Renal cortex interstitium (tissue), 11 donors: ENCODE data around the gene RPRD2. TPM values are rescaled to one million over a fixed set of nuclear protein-coding genes. Genes with fewer than 3 reads are reported as not detected.

Experiments used
- DNase-seq, 11 donors: peaks; one replicate each; pipeline ENCODE4 v3.0.0-alpha.2; 2013; ENCODE audit warnings: low read depth in 9 of 11, low spot score in 4 of 11; ENCODE audit errors: extremely low read depth in 1 of 11
- polyA plus RNA-seq, 3 donors: library from polyadenylated mRNA; unstranded; fragments of 120-200 nt; gene quantifications; one replicate each; pipeline ENCODE4 v1.2.1, GENCODE V29; 2013; ENCODE audit not compliant: insufficient read length in 3 of 3

The RPRD2 gene
- polyA plus RNA-seq, 3 donors, result 50.0 to 53.6 (median 52.5) TPM

DNA sequence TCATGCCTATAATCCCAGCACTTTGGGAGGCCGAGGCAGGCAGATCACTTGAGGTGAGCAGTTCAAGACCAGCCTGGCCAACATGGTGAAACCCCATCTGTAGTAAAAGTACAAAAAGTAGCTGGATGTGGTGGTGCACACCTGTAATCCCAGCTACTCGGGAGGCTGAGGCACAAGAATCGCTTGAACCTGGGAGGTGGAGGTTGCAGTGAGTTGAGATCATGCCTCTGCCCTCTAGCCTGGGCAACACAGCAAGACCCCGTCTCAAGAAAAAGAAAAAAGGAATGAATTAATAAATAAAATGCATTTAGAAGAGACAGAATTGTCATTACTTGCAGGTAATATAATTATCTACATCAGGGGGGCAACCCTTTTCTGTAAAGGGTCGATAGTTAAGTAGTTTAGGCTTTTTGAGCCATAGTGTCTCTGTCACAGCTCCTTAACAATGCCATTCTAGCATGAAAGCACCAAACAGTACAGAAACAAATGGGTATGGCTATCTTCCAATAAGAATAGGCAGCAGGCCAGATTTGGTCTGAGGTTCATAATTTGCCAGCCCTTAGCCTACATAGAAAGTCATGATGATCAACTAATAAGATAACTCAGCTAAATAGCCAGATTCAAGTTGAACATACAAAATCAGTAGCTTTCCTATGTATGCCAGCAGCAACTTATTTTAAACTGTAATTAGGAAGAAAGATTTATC lies 56.8 kb downstream of the RPRD2 start:
- DNase-seq, result no peak

DNA sequence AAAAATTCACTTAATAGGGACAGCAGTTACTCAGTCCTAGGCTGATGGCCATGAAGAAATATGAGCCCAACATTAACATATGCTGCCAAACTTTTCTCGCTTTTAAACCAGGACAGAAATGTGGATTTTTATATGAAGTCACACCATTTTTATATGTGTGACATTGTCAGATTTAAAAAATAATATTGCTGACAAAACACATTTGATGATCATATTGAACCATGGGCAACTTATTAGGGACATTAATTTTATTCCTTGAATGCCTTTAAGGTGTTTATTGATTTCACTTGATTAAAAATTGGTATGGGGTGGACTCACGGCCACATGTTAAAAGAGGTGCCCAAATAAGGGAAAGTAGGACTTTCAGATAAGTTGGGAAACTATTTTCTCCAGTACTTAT lies 58.6 kb downstream of the RPRD2 start:
- DNase-seq, result no peak

DNA sequence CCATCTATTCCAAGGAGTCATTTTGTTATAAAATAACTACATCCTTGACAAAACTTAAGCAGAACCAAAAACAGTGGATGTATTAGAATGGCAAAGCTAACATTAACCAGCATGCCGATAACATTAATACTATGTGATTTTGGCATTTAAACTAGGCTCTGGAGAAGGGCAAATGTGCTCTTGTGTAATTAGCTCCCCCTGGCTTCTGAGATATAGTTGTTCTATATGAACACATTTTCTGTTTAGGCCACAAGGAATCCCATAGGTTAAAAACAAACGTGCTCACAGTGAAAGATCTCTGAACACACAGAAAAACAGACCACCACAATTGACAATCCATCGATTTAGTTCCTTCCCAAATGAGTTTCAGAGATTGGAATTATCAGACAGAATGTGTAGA lies 65.9 kb downstream of the RPRD2 start:
- no peak for DNase-seq

DNA sequence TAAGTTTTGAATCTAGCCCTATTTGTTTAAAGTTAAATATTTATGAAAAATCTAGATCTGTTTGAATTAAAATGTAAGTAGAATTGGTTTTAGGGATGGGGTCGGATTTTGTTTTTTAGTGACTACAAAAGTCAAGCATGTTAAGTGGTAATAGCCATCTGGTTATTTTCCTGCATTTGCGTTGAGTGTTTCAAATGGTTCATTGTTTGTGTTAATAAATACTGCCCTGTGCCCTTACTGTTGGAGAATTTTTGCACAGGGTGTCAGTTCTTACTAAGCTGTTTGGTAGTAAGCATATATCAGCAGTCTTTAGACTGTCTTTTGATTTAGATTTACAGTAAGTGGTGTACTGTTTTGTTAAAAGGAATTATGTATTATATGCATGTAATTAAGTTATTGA lies 77.2 kb downstream of the RPRD2 start:
- no peak for DNase-seq

DNA sequence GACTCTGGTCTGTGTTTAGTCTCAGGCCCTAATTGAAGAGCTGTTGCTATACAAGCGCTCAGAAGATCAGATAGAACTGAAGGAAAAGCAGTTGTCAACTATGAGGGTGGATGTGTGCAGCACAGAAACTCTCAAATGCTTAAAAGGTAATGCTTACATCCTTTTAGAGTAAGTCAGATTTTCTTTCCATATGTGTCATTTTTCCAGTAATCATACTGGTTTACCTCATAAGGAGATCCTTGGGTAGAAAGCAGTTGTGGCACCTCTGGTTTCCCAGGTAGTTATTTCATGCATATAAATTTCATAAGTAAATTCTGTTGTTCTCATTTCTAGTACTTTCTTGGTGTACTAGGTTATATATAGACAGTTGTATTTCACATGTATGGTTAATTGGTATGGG lies 80.3 kb downstream of the RPRD2 start:
- DNase-seq, result no peak

DNA sequence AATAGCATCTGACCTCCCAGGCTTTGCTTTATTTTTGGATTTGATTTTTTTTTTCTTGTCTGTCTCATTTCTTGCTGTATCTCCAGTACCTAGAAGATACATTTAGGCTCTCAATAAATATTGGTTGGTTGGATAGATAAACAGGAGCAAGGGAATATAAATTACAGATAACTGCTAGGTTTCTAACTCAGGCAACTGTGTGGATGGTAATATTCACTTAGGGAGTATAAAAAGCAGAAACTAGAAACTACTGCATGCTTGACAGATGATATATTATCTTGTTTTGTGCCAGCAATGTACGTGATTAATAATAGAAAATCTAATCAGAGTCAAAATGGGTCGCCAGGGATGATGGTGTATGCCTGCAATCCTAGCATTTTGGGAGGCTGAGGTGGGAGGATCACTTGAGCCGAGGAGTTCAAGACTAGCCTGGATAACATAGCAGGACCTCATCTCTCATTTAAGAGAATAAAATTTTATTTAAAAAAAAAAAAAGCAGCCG lies 92.2 kb downstream of the RPRD2 start:
- no peak for DNase-seq

DNA sequence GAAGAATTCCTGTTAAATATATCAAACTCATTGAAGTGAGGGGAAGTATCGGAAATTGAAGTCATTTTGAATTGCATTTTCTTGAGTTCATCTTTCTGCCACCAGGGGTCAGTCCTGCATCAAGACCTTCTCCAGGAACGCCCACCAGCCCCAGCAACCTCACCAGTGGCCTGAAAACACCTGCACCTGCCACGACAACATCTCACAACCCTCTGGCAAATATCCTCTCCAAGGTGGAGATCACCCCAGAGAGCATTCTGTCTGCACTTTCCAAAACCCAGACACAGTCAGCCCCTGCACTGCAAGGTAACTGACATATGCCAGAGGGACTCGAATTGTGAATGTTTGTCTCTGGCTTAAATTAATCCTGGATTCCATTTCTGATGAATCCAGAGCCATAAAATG lies 100.5 kb downstream of the RPRD2 start:
- DNase-seq, result peak in 6 of 11 donors; percentile 41 to 59 (median 50)

DNA sequence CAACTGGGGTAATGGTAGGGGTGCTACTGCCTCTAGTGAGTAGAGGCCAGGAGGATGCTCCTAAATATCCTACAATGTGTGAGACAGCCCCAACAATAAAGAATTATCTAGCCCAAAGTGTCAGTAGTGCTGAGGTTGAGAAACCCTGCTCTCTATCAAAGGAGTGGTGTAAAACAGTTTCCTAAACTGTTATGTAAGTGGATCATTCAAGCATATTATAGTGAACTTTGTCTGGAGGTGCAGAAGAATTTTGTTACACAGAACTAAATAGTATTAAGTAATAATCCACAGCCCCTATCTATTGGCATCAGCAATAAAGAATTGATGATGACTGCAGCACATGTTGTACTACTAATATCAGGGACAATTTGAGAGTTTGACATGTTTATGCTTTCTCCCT lies 103.0 kb downstream of the RPRD2 start:
- no peak for DNase-seq

DNA sequence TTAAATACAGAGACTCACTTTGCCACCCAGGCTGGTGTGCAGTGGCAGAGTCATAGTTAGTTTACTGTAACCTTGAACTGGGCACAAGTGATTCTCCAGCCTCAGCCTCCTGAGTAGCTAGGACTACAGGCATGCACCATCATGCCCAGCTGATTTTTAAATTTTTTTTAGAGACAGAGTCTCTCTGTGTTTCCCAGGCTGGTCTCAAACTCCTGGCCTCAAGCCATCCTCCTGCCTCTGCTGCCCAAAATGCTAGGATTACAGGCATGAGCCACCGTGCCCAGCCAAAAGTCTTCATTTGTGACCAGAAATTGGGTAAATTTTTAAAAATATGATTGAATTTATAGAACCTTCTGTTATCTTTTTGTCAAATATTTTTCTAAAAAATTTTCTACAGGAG lies 105.3 kb downstream of the RPRD2 start:
- DNase-seq, result no peak

DNA sequence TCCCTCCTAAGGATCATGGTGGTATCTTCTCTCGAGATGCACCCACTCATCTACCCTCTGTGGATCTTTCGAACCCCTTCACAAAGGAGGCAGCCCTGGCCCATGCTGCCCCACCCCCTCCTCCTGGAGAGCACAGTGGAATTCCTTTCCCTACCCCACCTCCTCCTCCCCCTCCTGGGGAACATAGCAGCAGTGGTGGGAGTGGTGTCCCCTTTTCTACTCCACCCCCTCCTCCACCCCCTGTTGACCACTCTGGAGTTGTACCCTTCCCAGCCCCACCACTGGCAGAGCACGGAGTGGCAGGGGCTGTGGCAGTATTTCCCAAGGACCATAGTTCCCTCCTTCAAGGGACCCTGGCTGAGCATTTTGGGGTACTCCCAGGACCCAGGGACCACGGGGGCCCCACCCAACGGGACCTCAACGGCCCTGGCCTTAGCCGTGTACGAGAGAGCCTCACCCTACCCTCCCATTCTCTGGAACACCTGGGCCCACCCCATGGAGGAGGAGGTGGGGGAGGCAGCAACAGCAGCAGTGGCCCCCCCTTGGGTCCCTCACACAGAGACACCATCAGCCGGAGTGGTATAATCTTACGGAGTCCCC lies 108.8 kb downstream of the RPRD2 start:
- no peak for DNase-seq

DNA sequence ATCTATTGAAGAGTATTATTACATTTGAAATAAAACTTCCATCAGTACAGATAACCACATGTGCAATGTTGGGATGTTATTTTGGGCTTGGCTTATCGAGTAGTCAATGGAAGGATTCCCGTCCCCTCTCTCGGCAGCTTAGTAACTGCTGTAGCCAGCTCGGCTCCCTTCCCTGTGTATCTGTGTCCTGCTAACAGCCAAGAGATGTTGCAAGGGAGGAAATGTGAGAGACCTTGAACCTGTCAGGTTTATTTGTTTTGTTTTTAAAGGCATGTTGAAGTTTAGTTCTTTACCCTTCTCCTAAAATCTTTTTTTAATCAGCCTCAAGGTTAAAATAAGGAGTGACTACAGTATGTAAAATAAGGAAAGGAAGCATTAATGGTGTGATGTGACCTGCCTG lies 109.7 kb downstream of the RPRD2 start:
- DNase-seq, result no peak

DNA sequence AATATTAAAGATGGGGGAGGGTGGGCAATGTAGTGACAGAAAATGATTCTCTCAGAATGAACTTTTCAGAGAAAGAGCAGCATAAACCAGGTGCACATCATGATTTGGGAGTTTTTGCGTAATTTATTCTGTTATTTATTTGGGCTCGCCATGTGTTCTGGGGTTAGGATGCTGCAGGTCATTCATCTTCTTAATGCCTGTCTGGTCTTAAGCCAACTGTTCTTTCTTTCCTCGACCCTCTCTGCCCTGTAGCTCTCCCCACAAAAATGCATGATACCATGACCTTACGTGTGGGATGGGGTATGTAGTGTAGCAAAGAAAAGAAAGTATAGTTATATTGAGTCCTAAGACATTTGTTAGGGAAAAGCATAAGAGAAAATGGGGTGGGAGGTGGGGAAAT lies 110.9 kb downstream of the RPRD2 start:
- no peak for DNase-seq

DNA sequence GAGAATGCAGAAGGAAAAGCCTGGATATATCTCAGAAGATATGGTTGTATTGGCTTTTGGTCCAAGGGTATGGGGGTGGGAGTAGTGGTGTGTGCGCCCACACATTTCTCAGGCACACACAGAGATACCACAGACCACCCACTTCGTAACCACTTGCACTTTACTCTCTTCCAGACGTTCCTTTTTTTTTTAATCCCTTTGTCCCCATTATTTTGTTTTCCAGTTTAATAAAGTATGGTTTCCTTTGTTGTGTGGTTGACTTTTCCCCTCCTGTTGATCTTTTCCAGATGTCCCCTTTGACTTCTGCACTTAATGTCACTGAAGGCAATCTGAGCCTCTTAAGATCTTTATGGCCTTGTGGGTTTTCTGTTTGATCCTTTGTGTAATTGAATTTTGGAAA lies 112.8 kb downstream of the RPRD2 start:
- no peak for DNase-seq

DNA sequence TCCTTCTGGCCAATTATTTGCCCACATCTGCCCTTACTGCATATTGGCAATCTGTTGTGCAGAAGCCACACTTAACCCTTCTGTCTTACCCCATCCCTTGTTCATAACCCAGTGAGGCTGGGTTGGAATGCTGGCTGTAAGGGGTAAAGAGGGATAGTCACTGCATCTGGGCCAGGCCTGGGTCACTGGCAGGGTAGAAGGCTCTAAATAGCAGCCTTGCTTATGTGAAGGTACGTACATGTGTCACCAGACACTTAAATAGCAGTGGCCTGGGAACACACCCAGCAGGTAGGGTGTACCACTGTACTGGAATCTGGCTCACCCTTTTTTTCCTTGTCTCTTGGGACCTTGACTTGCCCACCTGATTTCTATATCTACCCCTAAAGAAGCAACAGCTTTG lies 113.4 kb downstream of the RPRD2 start:
- no peak for DNase-seq

DNA sequence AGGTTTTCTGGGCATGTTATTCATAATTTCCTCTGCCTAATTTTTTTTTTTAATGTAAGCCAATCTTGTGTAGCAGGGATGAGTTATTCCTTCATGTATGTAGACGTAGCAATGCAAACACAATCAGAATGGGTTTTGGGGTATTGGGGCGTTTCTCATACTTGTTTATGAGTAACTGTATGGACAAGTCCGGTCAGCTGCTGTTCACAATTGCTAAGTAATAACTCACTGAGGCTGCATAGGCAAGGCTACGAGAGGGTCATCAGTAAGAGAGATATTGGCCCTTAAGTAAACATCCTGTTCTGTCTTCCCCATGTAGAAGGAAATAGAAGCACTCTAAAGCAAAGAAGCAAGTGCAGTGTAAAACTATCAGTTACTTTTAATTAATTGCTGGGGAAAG lies 113.8 kb downstream of the RPRD2 start:
- no peak for DNase-seq

DNA sequence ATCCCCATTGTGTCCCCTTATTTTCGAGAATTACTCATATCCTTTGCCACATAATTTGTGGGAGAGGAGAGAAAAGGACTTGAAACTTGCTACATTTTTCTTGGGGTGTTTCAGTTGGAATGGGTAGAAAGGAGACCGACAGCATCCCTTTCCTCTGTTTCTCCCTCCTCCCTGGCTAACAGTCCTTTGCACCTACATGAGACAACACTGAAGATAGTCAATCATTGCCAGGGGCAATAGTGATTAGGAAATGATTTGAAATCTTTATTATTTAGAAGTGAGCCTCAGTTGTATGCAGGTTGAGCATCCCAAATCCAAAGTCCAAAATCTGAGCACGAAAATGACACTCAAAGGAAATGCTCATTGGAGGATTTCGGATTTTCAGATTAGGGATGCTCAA lies 115.4 kb downstream of the RPRD2 start:
- no peak for DNase-seq

DNA sequence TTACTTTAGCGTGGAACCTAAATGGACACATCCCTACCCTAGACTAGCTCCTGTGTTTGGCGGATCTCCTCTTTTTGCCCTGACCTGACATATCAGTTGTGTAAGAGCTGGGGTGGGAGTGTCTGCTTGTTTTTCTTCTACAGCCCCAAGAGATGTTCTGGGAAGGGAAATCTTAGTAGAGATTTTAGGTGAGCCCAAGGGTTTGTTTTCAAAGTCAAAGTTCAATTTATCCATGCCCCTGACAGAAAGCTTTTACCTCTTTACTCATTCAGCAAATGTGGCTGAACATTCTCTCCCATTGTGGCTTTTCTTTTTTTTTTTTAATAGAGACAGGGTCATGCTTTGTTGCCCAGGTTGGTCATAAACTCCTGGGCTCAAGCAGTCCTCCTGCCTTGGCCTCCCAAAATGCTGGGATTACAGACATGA lies 116.0 kb downstream of the RPRD2 start:
- no peak for DNase-seq

DNA sequence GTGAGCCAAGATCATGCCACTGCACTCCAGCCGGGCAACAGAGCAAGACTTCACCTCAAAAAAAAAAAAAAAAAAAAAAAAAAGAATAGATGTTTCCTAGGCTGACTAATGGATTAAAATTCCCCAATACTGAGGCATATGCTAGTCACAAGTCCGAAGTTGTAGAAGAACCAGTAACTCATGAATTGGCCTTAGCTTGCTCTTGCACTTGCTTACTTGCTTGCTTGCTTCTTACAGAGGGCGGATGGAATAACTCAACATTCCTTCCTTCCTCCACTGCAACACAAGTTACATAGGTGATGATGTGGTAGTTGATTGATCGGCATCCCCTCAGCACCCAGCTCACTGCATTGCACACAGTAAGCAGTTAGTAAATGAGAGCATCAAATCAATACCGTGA lies 120.5 kb downstream of the RPRD2 start:
- DNase-seq, result no peak

DNA sequence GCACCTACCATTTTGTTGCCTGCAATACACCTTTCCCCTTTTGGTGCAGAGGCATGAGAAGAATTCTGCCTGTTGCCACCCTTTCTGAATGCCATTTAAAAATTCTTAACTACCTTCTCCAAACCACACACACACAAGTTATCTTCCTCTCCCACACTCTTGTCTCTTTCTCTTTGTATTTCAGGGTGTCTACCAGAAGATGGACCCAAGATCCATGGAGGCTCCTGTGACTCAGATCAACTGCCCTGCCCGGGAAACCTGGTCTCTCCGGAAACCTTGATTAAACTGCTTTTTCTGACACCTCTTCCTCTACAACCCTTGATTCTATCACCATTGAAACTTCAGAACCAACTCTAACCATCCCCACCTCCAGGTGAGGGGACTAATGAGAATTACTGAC lies 120.9 kb downstream of the RPRD2 start:
- no peak for DNase-seq

DNA sequence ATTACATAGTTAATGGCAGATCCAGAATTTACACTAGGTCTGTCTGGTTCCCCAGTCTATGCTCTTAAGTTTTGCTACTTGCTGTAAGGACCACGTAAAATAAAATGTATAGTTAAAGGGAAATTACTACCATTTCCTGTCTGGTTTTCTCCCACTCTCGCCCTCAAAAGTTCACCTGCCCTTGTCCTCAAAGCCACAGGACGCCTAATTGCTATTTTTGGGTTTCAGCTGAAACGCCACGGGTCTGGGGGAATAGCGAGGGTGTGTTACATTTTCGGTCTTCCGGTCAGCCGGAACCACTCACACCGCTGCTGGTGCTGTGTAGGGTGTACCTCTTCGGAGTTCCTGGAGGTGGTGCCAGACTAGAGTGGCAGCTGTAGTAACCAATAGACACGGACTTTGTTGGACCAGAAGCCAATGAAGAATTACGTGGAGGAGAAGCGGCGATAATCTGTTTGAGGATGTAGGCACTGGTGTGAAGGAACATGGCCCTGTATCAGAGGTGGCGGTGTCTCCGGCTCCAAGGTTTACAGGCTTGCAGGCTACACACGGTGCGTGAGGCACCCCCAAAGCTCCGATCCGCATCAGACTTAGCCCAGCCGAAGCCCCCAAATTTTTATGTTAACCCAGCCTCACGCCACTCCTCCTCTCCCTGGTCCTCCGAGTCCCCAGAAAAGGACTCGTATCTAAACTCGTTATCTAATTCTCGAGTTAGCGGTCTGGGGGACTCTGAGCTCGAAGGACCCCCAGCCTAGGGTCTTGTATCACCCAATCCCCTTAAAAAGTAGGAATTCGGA lies 123.2 kb downstream of the RPRD2 start, which contains the start of gene TARS2:
Gene TARS2, plus strand, starts transcription at position 454 of the 797 bp plus-strand sequence. Its CDS starts 32 bp downstream, at position 486.
- DNase-seq, result peak; percentile 94 to 99 (median 98)
